Brain microvascular endothelial cell (primary cell): ENCODE data around the gene FGR.
"Not testable (repeated sequence)": the region's sequence is repeated elsewhere in the genome, so short reads cannot be mapped to it uniquely, and the experiment has no call there.

ENCODE experiments used
- DNase-seq: peaks from one replicate; pipeline ENCODE4 v3.0.0-alpha.2; 2020
- H3K27ac ChIP-seq: fragments of 250-450 bp; sonication (Bioruptor Pico); 2 replicates; pipeline ENCODE4 v1.5.1; 2020; ENCODE audit warnings: mild to moderate bottlenecking, moderate library complexity
- H3K27me3 ChIP-seq: fragments of 250-450 bp; sonication (Bioruptor Pico); replicated peaks from 2 replicates; pipeline ENCODE4 v1.5.1; 2020; ENCODE audit warnings: mild to moderate bottlenecking
- H3K36me3 ChIP-seq: fragments of 250-450 bp; sonication (Bioruptor Pico); replicated peaks from 2 replicates; pipeline ENCODE4 v1.5.1; 2020; ENCODE audit warnings: mild to moderate bottlenecking
- H3K4me3 ChIP-seq: 2 replicates; pipeline ENCODE4 v1.5.1; 2011; ENCODE audit warnings: low read depth, mild to moderate bottlenecking, control low read depth, low read length, moderate library complexity
- in situ Hi-C: cut with HindIII; loops from 2 replicates; pipeline ENCODE4 v1.10.0; 2017; ENCODE audit warnings: low sequenced_read_pairs, low pct_ligation_motif_present
- TF ChIP-seq, protein P1 (sequence below): IDR thresholded peaks from 2 replicates; pipeline ENCODE4 v1.5.1; 2011; ENCODE audit warnings: low read depth, mild to moderate bottlenecking, moderate library complexity, low read length, control low read depth, inconsistent platforms; ENCODE audit errors: missing control alignments

The FGR gene

DNA sequence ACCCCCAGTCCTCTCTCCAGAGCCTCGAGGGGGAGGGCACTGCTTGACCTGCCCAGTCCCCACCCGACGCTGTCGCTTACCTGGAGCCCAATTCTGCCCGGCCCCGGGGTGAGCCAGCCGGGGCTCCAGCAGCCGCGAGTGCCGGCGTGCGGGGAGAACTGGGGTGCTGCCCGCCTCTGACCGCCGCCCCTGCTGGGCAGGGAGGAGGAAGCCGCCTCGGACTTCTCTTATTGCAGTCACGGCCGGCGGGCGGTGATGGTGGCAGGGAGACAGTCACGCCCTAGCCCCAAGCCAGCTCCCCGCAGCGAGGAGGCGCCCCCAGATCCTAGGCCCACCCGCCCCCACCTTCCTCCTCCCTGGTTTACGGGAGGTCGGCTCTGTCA, at the start of gene FGR:
Gene FGR, minus strand, starts transcription at position 201 of the 383 bp plus-strand sequence. CDS start 11,269 bp downstream, outside the sequence.
- in situ Hi-C loops: no loop called here
- Histone ChIP-seq H3K27ac (no peak within 1 kb of the TSS), H3K36me3 (no peaks in the 10 kb centered on the region), H3K27me3 (peaks cover 12% of the 10 kb centered on the region), H3K4me3 (peak within 1 kb of the TSS; percentile 45)
- TF ChIP-seq, protein P1, sequence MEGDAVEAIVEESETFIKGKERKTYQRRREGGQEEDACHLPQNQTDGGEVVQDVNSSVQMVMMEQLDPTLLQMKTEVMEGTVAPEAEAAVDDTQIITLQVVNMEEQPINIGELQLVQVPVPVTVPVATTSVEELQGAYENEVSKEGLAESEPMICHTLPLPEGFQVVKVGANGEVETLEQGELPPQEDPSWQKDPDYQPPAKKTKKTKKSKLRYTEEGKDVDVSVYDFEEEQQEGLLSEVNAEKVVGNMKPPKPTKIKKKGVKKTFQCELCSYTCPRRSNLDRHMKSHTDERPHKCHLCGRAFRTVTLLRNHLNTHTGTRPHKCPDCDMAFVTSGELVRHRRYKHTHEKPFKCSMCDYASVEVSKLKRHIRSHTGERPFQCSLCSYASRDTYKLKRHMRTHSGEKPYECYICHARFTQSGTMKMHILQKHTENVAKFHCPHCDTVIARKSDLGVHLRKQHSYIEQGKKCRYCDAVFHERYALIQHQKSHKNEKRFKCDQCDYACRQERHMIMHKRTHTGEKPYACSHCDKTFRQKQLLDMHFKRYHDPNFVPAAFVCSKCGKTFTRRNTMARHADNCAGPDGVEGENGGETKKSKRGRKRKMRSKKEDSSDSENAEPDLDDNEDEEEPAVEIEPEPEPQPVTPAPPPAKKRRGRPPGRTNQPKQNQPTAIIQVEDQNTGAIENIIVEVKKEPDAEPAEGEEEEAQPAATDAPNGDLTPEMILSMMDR: no peak
- no peak for DNase-seq

DNA sequence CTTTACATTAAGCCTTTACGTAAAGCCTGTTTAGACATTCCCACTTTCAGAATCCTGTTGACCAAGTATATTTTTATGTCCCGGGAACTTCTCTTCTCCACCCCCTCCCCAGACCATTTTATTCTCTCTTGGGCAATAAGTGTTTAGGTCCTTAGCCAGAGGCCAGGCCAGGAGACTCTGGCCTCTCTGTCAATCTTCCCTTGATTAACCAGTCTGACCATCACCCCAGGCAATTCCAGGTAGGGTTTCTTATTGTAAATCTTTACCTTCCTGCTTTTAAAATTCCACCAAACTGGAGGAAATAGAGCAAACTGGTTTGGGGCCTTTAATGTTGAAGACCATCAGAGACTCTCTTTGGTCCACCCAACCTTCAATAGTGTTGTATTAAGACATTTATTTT, 49.2 kb upstream of the FGR start:
- DNase-seq: no peak
- H3K4me3 ChIP-seq: no peak overlapping the region
- TF ChIP-seq, protein P1: no peak
- H3K36me3 ChIP-seq: no peaks in the 10 kb centered on the region
- no peak overlapping the region for H3K27ac ChIP-seq
- in situ Hi-C loops: no loop called here
- H3K27me3 ChIP-seq: no peaks in the 10 kb centered on the region

DNA sequence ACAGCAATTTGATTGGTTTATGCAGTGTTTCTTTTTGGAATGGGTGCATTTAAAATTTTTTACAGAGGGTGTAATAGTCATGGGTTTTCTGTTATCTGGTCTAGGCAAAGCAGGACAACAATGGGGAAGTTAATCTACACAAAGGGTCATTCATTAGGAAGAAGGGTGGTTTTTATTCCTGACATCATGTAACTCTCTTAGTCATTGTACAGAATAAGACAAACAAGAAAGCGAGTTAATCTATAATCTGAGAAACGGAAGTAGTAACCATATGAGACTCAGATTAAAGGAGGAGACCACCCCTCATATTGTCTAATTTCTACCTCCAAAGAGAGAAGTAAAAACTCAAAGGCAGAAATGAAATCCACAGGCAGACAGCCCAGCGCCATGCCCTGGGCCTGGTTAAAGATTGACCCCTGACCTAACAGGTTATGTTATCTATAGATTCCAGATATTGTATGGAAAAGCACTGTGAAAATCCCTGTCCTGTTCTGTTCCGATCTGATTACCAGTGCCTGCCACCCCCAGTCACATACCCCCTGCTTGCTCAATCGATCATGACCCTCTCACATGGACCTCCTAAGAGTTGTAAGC, 47.5 kb upstream of the FGR start:
- DNase-seq: no peak
- no peak overlapping the region for H3K27ac ChIP-seq
- in situ Hi-C loops: no loop called here
- H3K4me3 ChIP-seq: no peak overlapping the region
- TF ChIP-seq, protein P1: no peak
- H3K27me3 ChIP-seq: no peaks in the 10 kb centered on the region
- H3K36me3 ChIP-seq: no peaks in the 10 kb centered on the region

DNA sequence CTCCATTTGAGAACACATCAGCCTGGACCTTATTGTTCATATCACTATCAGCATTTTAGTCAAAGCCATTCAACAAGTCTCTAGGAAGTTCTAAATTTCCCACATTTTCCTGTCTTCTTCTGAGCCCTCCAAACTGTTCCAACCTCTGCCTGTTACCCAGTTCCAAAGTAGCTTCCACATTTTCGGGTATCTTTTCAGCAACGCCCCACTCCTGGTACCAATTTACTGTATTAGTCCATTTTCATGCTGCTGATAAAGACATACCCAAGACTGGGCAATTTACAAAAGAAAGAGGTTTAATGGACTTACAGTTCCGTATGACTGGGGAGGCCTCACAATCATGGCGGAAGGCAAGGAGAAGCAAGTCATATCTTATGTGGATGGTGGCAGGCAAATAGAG, 46.6 kb upstream of the FGR start:
- DNase-seq, in situ Hi-C loops, H3K27ac ChIP-seq, H3K36me3 ChIP-seq, H3K4me3 ChIP-seq, H3K27me3 ChIP-seq: not testable (repeated sequence)

DNA sequence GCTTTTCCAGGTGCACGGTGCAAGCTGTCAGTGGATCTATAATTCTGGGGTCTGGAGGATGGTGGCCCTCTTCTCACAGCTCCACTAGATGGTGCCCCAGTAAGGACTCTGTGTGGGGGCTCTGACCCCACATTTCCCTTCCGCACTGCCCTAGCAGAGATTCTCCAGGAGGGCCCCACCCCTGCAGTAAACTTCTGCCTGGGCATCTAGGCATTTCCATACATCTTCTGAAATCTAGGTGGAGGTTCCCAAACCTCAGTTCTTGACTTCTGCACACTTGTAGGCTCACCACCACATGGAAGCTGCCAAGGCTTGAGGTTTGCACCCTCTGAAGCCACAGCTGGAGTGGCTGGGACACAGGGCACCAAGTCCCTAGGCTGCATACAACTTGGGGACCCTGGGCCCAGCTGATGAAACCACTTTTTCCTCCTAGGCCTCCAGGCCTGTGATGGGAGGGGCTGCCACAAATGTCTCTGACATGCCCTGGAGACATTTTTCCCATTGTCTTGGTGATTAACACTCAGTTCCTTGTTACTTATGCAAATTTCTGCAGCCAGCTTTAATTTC, 45.3 kb upstream of the FGR start:
- H3K36me3 ChIP-seq, H3K4me3 ChIP-seq, DNase-seq, in situ Hi-C loops, H3K27ac ChIP-seq, H3K27me3 ChIP-seq: not testable (repeated sequence)

DNA sequence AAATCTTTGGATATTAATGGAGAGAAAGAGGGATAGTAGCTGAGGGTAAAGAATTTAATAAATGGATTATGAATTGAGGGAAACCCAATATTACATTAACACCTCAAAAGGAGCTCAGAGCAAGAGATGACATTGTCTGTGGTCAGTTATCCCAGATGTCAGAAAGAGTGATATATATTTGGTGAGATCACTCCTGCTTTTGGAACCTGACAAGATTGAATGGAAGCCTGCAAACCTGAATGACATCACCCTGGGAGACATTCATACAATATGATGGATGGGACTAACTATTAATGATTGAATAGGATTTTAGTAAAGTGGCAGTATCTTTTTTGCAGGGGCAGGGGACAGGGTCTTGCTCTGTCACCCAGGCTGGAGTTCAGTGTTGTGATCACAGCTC, 43.8 kb upstream of the FGR start:
- in situ Hi-C loops: no loop called here
- no peaks in the 10 kb centered on the region for H3K27me3 ChIP-seq
- no peak overlapping the region for H3K4me3 ChIP-seq
- DNase-seq: no peak
- H3K27ac ChIP-seq: no peak overlapping the region
- TF ChIP-seq, protein P1: no peak
- no peaks in the 10 kb centered on the region for H3K36me3 ChIP-seq

DNA sequence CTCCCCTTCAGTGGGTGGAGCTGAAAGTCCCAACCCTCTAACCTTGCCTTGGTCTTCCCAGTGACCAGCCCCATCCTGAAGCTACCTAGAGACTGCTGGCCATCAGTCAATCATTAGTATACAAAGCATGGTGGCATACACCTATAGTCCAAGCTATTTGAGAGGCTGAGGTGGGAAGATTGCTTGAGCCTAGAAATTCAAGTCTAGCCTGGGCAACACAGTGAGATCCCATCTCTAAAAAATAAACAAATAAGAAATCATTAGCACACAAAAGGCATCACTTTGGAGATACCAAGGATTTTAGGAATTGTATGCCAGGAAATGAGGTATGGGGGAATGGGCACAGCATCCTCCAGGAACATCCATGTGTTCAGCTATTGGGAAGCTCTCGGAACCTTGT, 41.4 kb upstream of the FGR start:
- no peak for DNase-seq
- TF ChIP-seq, protein P1: no peak
- H3K4me3 ChIP-seq: no peak overlapping the region
- H3K36me3 ChIP-seq: no peaks in the 10 kb centered on the region
- in situ Hi-C loops: no loop called here
- no peaks in the 10 kb centered on the region for H3K27me3 ChIP-seq
- no peak overlapping the region for H3K27ac ChIP-seq
